Epidermal melanocyte (primary cell): ENCODE measurements around the gene SORCS2.

Source experiments
- DNase-seq: peaks from one replicate; pipeline ENCODE4 v3.0.0; 2011; ENCODE audit warnings: low spot score; ENCODE audit not compliant: insufficient read length

SORCS2 gene

DNA sequence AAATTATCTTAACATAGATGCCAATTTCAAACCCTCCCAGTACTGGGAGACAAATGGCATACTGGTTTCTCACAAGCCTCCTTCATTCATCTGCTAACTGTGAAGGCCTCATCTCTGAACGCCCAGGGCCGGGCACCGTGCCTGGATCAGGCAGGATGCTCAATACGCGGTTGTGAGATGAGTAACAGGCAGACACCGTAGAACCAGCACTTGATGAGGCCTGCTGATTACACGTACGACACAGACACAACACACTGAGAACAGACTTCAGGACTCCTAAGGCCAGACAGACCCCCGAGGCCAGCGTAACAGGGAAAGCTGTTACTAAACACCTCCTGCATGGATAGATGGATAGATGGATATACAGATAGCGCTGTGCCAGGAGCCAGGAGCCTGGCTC, 592.7 kb downstream of the SORCS2 start:
- no peak for DNase-seq

GRCh38 chr4:7786040-7786439, 593.7 kb downstream of the SORCS2 start:
- DNase-seq, result no peak

GRCh38 chr4:7786517-7786916, 594.2 kb downstream of the SORCS2 start:
- no peak for DNase-seq

DNA sequence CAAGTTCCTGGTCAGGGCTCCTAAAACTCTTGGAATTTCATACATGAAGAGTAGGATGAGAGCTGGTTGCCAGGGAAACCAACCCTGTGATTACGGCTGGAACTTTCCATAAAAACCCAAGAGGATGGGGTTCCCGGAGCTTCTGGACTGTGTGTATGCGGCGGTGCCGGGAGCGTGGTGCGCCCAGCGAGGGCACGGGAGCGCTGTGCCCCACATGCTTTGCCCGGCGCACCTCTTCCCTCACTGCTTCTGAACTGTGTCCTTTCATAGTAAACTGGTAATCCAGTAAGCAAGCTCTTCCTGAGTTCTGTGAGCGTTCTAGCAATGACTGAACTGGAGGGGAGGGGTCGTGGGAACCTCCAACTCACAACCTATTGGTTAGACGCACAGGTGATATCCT, 594.7 kb downstream of the SORCS2 start:
- DNase-seq, result no peak

GRCh38 chr4:7787681-7788141, 595.4 kb downstream of the SORCS2 start:
- DNase-seq, result no peak

DNA sequence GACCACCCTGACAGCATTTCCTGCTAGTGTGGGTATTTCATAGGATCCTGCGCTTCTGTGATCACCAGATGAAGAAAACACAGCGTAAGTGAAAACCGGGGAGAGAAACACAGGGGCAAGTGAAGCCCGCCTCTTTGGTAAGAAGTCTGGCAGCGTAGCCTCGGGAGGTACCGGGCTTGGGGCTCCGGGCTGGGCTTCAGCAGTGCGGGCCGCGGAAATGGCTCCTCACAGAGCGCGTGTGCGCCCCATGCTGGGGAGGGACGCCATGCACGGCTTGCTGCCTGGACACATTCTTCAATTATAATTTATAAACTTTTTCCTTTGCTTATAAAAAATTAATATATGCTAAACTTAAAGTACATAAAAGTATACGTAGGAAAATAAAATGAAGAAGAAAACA, 595.9 kb downstream of the SORCS2 start:
- DNase-seq, result no peak

- DNase-seq, result no peak
Observed at GRCh38 chr4:7788694-7789425, 596.5 kb downstream of the SORCS2 start.

GRCh38 chr4:7790023-7790422, 597.7 kb downstream of the SORCS2 start:
- DNase-seq, result no peak

DNA sequence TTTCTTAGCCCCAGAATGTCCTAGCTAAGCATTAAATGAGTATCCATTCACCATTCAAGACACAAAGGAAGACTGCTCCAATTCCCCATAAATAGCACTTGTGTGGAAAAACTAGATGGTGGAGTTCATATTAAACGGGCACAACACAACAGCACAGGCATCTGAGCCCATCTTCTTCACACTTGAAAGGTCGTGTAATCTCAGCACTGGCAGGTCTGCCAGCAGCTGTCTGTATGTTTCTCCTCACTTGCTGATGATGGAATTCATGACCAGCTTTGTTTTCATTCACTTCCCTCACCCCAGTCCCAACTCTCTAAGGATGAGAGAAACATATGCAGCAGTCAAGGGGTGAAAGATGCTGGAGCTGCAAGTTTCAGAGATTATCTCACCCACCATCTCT, 598.7 kb downstream of the SORCS2 start:
- DNase-seq, result no peak
